ENCODE results near the gene PATJ.

DNA sequence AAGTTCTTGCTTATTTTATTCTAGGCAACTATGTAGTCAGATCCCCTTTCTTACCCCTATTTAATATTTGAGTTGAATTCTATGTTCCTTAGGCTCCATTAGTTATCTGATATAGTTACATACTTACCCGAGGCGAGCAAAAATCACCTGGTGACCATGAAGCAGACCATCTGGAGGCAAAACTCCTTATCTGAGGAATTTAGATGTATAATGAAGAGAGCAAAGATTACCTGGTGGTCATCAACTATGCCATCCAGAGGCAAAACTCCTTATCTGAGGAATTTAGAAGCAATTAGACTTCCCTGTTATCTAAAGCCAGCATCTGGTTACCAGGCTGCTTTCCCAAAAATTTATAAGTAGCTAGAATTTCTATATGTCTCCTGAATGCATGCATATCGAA is 129.9 kb downstream of the PATJ start:
- TF ChIP-seq, protein P1, sequence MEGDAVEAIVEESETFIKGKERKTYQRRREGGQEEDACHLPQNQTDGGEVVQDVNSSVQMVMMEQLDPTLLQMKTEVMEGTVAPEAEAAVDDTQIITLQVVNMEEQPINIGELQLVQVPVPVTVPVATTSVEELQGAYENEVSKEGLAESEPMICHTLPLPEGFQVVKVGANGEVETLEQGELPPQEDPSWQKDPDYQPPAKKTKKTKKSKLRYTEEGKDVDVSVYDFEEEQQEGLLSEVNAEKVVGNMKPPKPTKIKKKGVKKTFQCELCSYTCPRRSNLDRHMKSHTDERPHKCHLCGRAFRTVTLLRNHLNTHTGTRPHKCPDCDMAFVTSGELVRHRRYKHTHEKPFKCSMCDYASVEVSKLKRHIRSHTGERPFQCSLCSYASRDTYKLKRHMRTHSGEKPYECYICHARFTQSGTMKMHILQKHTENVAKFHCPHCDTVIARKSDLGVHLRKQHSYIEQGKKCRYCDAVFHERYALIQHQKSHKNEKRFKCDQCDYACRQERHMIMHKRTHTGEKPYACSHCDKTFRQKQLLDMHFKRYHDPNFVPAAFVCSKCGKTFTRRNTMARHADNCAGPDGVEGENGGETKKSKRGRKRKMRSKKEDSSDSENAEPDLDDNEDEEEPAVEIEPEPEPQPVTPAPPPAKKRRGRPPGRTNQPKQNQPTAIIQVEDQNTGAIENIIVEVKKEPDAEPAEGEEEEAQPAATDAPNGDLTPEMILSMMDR (CRISPR knock-in tag; IDR thresholded peaks at IDR 0.05) = no peak
- no peak for TF ChIP-seq EZH2 (conservative IDR thresholded peaks at IDR 0.05; ENCODE audit: low read depth, low read length)
- TF ChIP-seq, protein P2, sequence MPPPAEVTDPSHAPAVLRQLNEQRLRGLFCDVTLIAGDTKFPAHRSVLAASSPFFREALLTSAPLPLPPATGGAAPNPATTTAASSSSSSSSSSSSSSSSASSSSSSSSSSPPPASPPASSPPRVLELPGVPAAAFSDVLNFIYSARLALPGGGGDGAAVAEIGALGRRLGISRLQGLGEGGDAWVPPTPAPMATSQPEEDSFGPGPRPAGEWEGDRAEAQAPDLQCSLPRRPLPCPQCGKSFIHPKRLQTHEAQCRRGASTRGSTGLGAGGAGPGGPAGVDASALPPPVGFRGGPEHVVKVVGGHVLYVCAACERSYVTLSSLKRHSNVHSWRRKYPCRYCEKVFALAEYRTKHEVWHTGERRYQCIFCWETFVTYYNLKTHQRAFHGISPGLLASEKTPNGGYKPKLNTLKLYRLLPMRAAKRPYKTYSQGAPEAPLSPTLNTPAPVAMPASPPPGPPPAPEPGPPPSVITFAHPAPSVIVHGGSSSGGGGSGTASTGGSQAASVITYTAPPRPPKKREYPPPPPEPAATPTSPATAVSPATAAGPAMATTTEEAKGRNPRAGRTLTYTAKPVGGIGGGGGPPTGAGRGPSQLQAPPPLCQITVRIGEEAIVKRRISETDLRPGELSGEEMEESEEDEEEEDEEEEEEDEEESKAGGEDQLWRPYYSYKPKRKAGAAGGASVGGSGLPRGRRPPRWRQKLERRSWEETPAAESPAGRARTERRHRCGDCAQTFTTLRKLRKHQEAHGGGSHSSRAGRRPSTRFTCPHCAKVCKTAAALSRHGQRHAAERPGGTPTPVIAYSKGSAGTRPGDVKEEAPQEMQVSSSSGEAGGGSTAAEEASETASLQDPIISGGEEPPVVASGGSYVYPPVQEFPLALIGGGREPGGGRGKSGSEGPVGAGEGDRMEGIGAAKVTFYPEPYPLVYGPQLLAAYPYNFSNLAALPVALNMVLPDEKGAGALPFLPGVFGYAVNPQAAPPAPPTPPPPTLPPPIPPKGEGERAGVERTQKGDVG (CRISPR knock-in tag; IDR thresholded peaks at IDR 0.05; ENCODE audit: borderline replicate concordance) = no peak
